Activated CD8-positive, alpha-beta T cell treated with anti-CD3 and anti-CD28 coated beads for 36 hours (primary cell): Measurements from ENCODE around the gene TTC28. TPM values are rescaled to one million over a fixed set of nuclear protein-coding genes. Genes with fewer than 3 reads are reported as not detected.

Experiments used
- ATAC-seq: fragments of 200-7000 bp; cut with Tn5 transposase; one replicate; pipeline ENCODE4 v1.10.0; 2021; ENCODE audit warnings: mild to moderate bottlenecking, moderate library complexity
- CTCF ChIA-PET: fragments of 350-600 bp; sonication (Branson Sonifier 250); formaldehyde crosslinking; loops from one replicate; lab custom pipeline; 2021; ENCODE audit warnings: antibody characterized with exemption; lab: Charles Lee
- POLR2A ChIA-PET: fragments of 350-600 bp; sonication (Branson Sonifier 250); formaldehyde crosslinking; loops from one replicate; lab custom pipeline; 2021; ENCODE audit warnings: antibody characterized with exemption; lab: Charles Lee
- DNase-seq: peaks from one replicate; pipeline ENCODE4 v3.0.0-alpha.2; 2020
- H3K27ac Mint-ChIP-seq: one replicate; pipeline ENCODE4 v1.8.0; 2021; ENCODE audit warnings: mild to moderate bottlenecking, mixed read lengths
- H3K27me3 Mint-ChIP-seq: one replicate; pipeline ENCODE4 v1.8.0; 2021; ENCODE audit warnings: mixed read lengths
- H3K36me3 Mint-ChIP-seq: one replicate; pipeline ENCODE4 v1.8.0; 2021; ENCODE audit warnings: low read depth, mixed read lengths
- H3K4me1 Mint-ChIP-seq: one replicate; pipeline ENCODE4 v1.8.0; 2021; ENCODE audit warnings: low read depth, mixed read lengths
- H3K4me3 Mint-ChIP-seq: one replicate; pipeline ENCODE4 v1.8.0; 2021; ENCODE audit warnings: mild to moderate bottlenecking, moderate library complexity, mixed read lengths
- H3K9me3 Mint-ChIP-seq: one replicate; pipeline ENCODE4 v1.8.0; 2021; ENCODE audit warnings: mixed read lengths
- CTCF ChIP-seq: fragments of 200-600 bp; IDR thresholded peaks from one replicate; pipeline ENCODE4 v1.8.0; 2022; ENCODE audit warnings: antibody characterized with exemption, mild to moderate bottlenecking
- intact Hi-C: fragments of 100-400 bp; cut with micrococcal nuclease; formaldehyde crosslinking; loops from one replicate; pipeline ENCODE4 v1.10.0; 2022
- total RNA-seq, 2 experiments: library from RNA; stranded (reverse); gene quantifications; one replicate each; pipeline ENCODE4 v1.2.3, GENCODE V29; 2021

The TTC28 gene
- total RNA-seq, 2 experiments from 2014 or later: 0.58 to 1.9 TPM

GRCh38 chr22:28282405-28283067, 397.1 kb downstream of the TTC28 start:
- Mint-ChIP-seq H3K4me3 (no peak overlapping the region), H3K36me3 (no peaks in the 10 kb centered on the region), H3K27ac (no peak overlapping the region), H3K27me3 (no peaks in the 10 kb centered on the region), H3K4me1 (no peaks in the 10 kb centered on the region), H3K9me3 (no peaks in the 10 kb centered on the region)
- ChIA-PET CTCF (no interaction called here), POLR2A (interaction anchor here (1.0 kb wide), 1 partner anchor 14 kb away, joined by 3 read pairs; no protein-coding TSS in a partner anchor)
- ATAC-seq: no peak
- no peak for TF ChIP-seq CTCF
- intact Hi-C loops: no loop called here
- no peak for DNase-seq

- DNase-seq (no peak), ATAC-seq (no peak)
- Mint-ChIP-seq H3K36me3 (no peaks in the 10 kb centered on the region), H3K27ac (no peak overlapping the region), H3K27me3 (no peaks in the 10 kb centered on the region), H3K4me1 (no peaks in the 10 kb centered on the region), H3K9me3 (no peaks in the 10 kb centered on the region), H3K4me3 (no peak overlapping the region)
- CTCF ChIA-PET: no interaction called here
- intact Hi-C loops: no loop called here
- no peak for TF ChIP-seq CTCF
- POLR2A ChIA-PET: no interaction called here
Measured at GRCh38 chr22:28279888-28280287, 399.8 kb downstream of the TTC28 start.

- no peak for TF ChIP-seq CTCF
- no peak for ATAC-seq
- intact Hi-C loops: no loop called here
- no peaks in the 10 kb centered on the region for H3K36me3 Mint-ChIP-seq
- H3K9me3 Mint-ChIP-seq: no peaks in the 10 kb centered on the region
- ChIA-PET POLR2A (no interaction called here), CTCF (no interaction called here)
- H3K4me3 Mint-ChIP-seq: no peak overlapping the region
- no peaks in the 10 kb centered on the region for H3K4me1 Mint-ChIP-seq
- DNase-seq: no peak
- H3K27me3 Mint-ChIP-seq: no peaks in the 10 kb centered on the region
- no peak overlapping the region for H3K27ac Mint-ChIP-seq
Measured at GRCh38 chr22:28269277-28269676, 410.4 kb downstream of the TTC28 start.

GRCh38 chr22:28268850-28269249, 410.8 kb downstream of the TTC28 start:
- no peak for ATAC-seq
- Mint-ChIP-seq H3K27ac (no peak overlapping the region), H3K27me3 (no peaks in the 10 kb centered on the region), H3K9me3 (peaks cover under 1% of the 10 kb centered on the region), H3K4me3 (no peak overlapping the region), H3K36me3 (no peaks in the 10 kb centered on the region), H3K4me1 (no peaks in the 10 kb centered on the region)
- no peak for DNase-seq
- TF ChIP-seq CTCF: no peak
- ChIA-PET POLR2A (no interaction called here), CTCF (no interaction called here)
- intact Hi-C loops: no loop called here

GRCh38 chr22:28268171-28268570, 411.5 kb downstream of the TTC28 start:
- POLR2A ChIA-PET: no interaction called here
- Mint-ChIP-seq H3K27ac (no peak overlapping the region), H3K4me3 (no peak overlapping the region), H3K36me3 (no peaks in the 10 kb centered on the region), H3K27me3 (peaks cover 2% of the 10 kb centered on the region), H3K4me1 (no peaks in the 10 kb centered on the region), H3K9me3 (peaks cover 4% of the 10 kb centered on the region)
- intact Hi-C loops: no loop called here
- ATAC-seq (no peak), DNase-seq (no peak)
- TF ChIP-seq CTCF: no peak
- CTCF ChIA-PET: interaction anchor here (1.1 kb wide), 1 partner anchor 25 kb away, joined by 3 read pairs; no protein-coding TSS in a partner anchor
